GM12874 (cell line): ENCODE data around the gene SLC16A1.

ENCODE experiments used
- CTCF ChIP-seq: IDR thresholded peaks from 2 replicates; pipeline ENCODE4 v1.5.1; 2011; ENCODE audit warnings: low read depth, mild to moderate bottlenecking, control low read depth, low read length, moderate library complexity; ENCODE audit not compliant: insufficient read depth

SLC16A1 gene

GRCh38 chr1:112955773-112956543 lies at the start of gene SLC16A1:
SLC16A1 (minus strand) TSS chr1:112956196; CDS start chr1:112929308, 26,888 bp downstream.
- 0 out of 2 replicates have a peak, but pooled peaks have one; percentile 23 for TF ChIP-seq CTCF

- TF ChIP-seq CTCF: no peak
These were observed 48.0 kb upstream of the SLC16A1 start for GRCh38 chr1:113003751-113004690.

- TF ChIP-seq CTCF: no peak
These were observed 46.3 kb upstream of the SLC16A1 start for GRCh38 chr1:113002297-113002696.

GRCh38 chr1:112998592-112999235 lies 42.7 kb upstream of the SLC16A1 start:
- TF ChIP-seq CTCF: no peak

- TF ChIP-seq CTCF: no peak
These were observed 41.8 kb upstream of the SLC16A1 start for GRCh38 chr1:112997781-112998180.

- TF ChIP-seq CTCF: no peak
These were observed 39.9 kb upstream of the SLC16A1 start for GRCh38 chr1:112995890-112996289.

- TF ChIP-seq CTCF: no peak
These were observed 36.8 kb upstream of the SLC16A1 start for GRCh38 chr1:112992780-112993179.
